PC-3 (cell line): ENCODE data around the gene IL6ST. TPM values are rescaled to one million over a fixed set of nuclear protein-coding genes. Genes with fewer than 3 reads are reported as not detected.

Experiments used
- ATAC-seq: fragments of 200-7000 bp; cut with Tn5 transposase; 2 replicates; pipeline ENCODE4 v1.9.1; 2020; ENCODE audit warnings: mild to moderate bottlenecking, moderate library complexity
- BruUV-seq: library from RNA; stranded (reverse); fragments of 400-500 nt; replicated peaks from 2 replicates; lab custom pipeline; 2021; lab: Mats Ljungman, UMichigan
- CTCF ChIA-PET: fragments of 300-600 bp; sonication (Branson Sonifier 250); formaldehyde crosslinking; loops from one replicate; lab custom pipeline; 2022; ENCODE audit warnings: antibody characterized with exemption; lab: Charles Lee
- POLR2A ChIA-PET: fragments of 300-600 bp; sonication (Branson Sonifier 250); formaldehyde crosslinking; loops from one replicate; lab custom pipeline; 2022; ENCODE audit warnings: antibody characterized with exemption; ENCODE audit not compliant: unreplicated experiment; lab: Charles Lee
- DNase-seq: peaks from one replicate; pipeline ENCODE4 v3.0.0-alpha.2; 2015
- H2AFZ ChIP-seq: fragments of 300-600 bp; sonication (generic); 2 replicates; pipeline ENCODE4 v1.6.0; 2016; ENCODE audit warnings: antibody characterized with exemption, low read length
- H3F3A ChIP-seq: fragments of 300-600 bp; sonication (generic); one replicate; pipeline ENCODE4 v1.6.0; 2017; ENCODE audit warnings: antibody characterized with exemption, low read length, control low read depth, mild to moderate bottlenecking; ENCODE audit not compliant: unreplicated experiment
- H3K27ac ChIP-seq: fragments of 300-600 bp; sonication (generic); 2 replicates; pipeline ENCODE4 v1.5.1; 2016; ENCODE audit warnings: mild to moderate bottlenecking, low read length
- H3K27me3 ChIP-seq: fragments of 300-600 bp; sonication (generic); 2 replicates; pipeline ENCODE4 v1.6.1; 2016; ENCODE audit warnings: low read length, mixed read lengths
- H3K36me3 ChIP-seq: fragments of 300-600 bp; sonication (generic); 2 replicates; pipeline ENCODE4 v1.6.1; 2016; ENCODE audit warnings: low read depth, mixed run types, low read length, mixed read lengths
- H3K4me1 ChIP-seq: fragments of 300-600 bp; sonication (generic); 2 replicates; pipeline ENCODE4 v1.5.1; 2016; ENCODE audit warnings: low read length; ENCODE audit not compliant: insufficient read depth
- H3K4me2 ChIP-seq: fragments of 300-600 bp; sonication (generic); 2 replicates; pipeline ENCODE4 v1.6.0; 2016; ENCODE audit warnings: low read length
- H3K4me3 ChIP-seq: fragments of 300-600 bp; sonication (generic); 2 replicates; pipeline ENCODE4 v1.5.1; 2016; ENCODE audit warnings: mild to moderate bottlenecking, low read length, mixed read lengths
- H3K79me2 ChIP-seq: fragments of 300-600 bp; sonication (generic); 2 replicates; pipeline ENCODE4 v1.6.1; 2017; ENCODE audit warnings: low read length, mixed read lengths
- H3K9ac ChIP-seq: fragments of 300-600 bp; sonication (generic); 2 replicates; pipeline ENCODE4 v1.6.0; 2016; ENCODE audit warnings: mild to moderate bottlenecking, low read length
- H3K9me2 ChIP-seq: fragments of 300-600 bp; sonication (generic); replicated peaks from 2 replicates; pipeline ENCODE4 v1.6.1; 2016; ENCODE audit warnings: mixed run types, low read length, mixed read lengths
- H3K9me3 ChIP-seq: fragments of 300-600 bp; sonication (generic); 2 replicates; pipeline ENCODE4 v1.6.1; 2016; ENCODE audit warnings: low read length, mixed read lengths
- H4K20me1 ChIP-seq: fragments of 300-600 bp; sonication (generic); 2 replicates; pipeline ENCODE4 v1.6.1; 2016; ENCODE audit warnings: low read length, mixed read lengths
- CTCF ChIP-seq: fragments of 300-600 bp; sonication (generic); conservative IDR thresholded peaks from 2 replicates; pipeline ENCODE4 v1.5.1; 2017; ENCODE audit warnings: antibody characterized with exemption, low read depth, mild to moderate bottlenecking, low read length
- EZH2 ChIP-seq: fragments of 300-600 bp; sonication (generic); IDR thresholded peaks from one replicate; pipeline ENCODE4 v1.6.1; 2017; ENCODE audit warnings: antibody characterized with exemption, mild to moderate bottlenecking, low read length; ENCODE audit not compliant: unreplicated experiment
- EZH2phosphoT487 ChIP-seq: fragments of 300-600 bp; sonication (generic); IDR thresholded peaks from 2 replicates; pipeline ENCODE4 v1.6.1; 2018; ENCODE audit warnings: mild to moderate bottlenecking, antibody characterized with exemption, low read length, borderline replicate concordance
- intact Hi-C: fragments of 100-400 bp; cut with micrococcal nuclease; formaldehyde crosslinking; loops from 2 replicates; pipeline ENCODE4 v1.9.0; 2023
- total RNA-seq: library from RNA; depleted of rRNA; stranded (reverse); fragments of >200 nt; gene quantifications from 2 replicates; pipeline ENCODE4 v1.2.3, GENCODE V29; 2014

IL6ST gene
- total RNA-seq, 1 experiment from 2014 or later: 28.0 TPM

GRCh38 chr5:55919625-55920024 lies 75.1 kb downstream of the IL6ST start:
- Histone ChIP-seq H3K79me2 (no peaks in the 10 kb centered on the region), H3K4me3 (no peak overlapping the region), H3K9me2 (no peaks in the 10 kb centered on the region), H3K27me3 (no peaks in the 10 kb centered on the region), H3K27ac (no peak overlapping the region), H3K9ac (no peak overlapping the region), H2AFZ (no peak overlapping the region), H3K4me1 (peaks cover 14% of the 10 kb centered on the region; the same call in 1 of the 2 replicates), H3K4me2 (no peak overlapping the region), H3K9me3 (no peaks in the 10 kb centered on the region), H4K20me1 (no peaks in the 10 kb centered on the region), H3K36me3 (no peaks in the 10 kb centered on the region), H3F3A (no peaks in the 10 kb centered on the region)
- intact Hi-C loops: loop anchor here (5.0 to 10.0 kb wide), 3 partner anchors 162 to 515 kb away; partner anchors contain the start of gene SLC38A9
- CTCF ChIA-PET: no interaction called here
- POLR2A ChIA-PET: no interaction called here
- no peak for DNase-seq
- TF ChIP-seq CTCF (no peak), EZH2 (no peak), EZH2phosphoT487 (no peak)
- BruUV-seq: no TSS peak
- no peak for ATAC-seq

- no peaks in the 10 kb centered on the region for H3K36me3 ChIP-seq
- H3K79me2 ChIP-seq: no peaks in the 10 kb centered on the region
- no peak for ATAC-seq
- H3F3A ChIP-seq: no peaks in the 10 kb centered on the region
- no peak overlapping the region for H3K4me3 ChIP-seq
- no peaks in the 10 kb centered on the region for H4K20me1 ChIP-seq
- no peaks in the 10 kb centered on the region for H3K9me2 ChIP-seq
- no peak overlapping the region for H3K9ac ChIP-seq
- POLR2A ChIA-PET: no interaction called here
- H3K27me3 ChIP-seq: no peaks in the 10 kb centered on the region
- no peaks in the 10 kb centered on the region for H3K9me3 ChIP-seq
- no peak overlapping the region for H3K4me2 ChIP-seq
- H2AFZ ChIP-seq: no peak overlapping the region
- H3K4me1 ChIP-seq: peaks cover 10% of the 10 kb centered on the region; the same call in 1 of the 2 replicates
- BruUV-seq: no TSS peak
- H3K27ac ChIP-seq: no peak overlapping the region
- DNase-seq: no peak
- CTCF ChIA-PET: no interaction called here
- TF ChIP-seq EZH2: no peak
- TF ChIP-seq EZH2phosphoT487: no peak
- TF ChIP-seq CTCF: no peak
- intact Hi-C loops: no loop called here
Observed at GRCh38 chr5:55918087-55919035, 76.4 kb downstream of the IL6ST start.
